GM12801 (cell line): ENCODE measurements around the gene SPACDR.

Experiments
- CTCF ChIP-seq: IDR thresholded peaks from one replicate; pipeline ENCODE4 v1.5.1; 2011; ENCODE audit warnings: control low read depth; ENCODE audit not compliant: insufficient read length; ENCODE audit errors: extremely low read depth

SPACDR gene

GRCh38 chr7:100472854-100473499, 8.9 kb upstream of the SPACDR start:
- TF ChIP-seq CTCF = no peak

GRCh38 chr7:100472121-100472851, 8.2 kb upstream of the SPACDR start:
- no peak for TF ChIP-seq CTCF

GRCh38 chr7:100471021-100471420, 7.0 kb upstream of the SPACDR start:
- no peak for TF ChIP-seq CTCF

- no peak for TF ChIP-seq CTCF
Measured at GRCh38 chr7:100469227-100470044, 5.4 kb upstream of the SPACDR start.

- TF ChIP-seq CTCF = no peak
Measured at GRCh38 chr7:100467638-100468373, 3.7 kb upstream of the SPACDR start.

GRCh38 chr7:100466653-100467605, 2.9 kb upstream of the SPACDR start:
- no peak for TF ChIP-seq CTCF
